Hematopoietic multipotent progenitor cell treated with erythropoietin and hydrocortisone succinate and interleukin-3 and kit ligand, for 8 days (in vitro differentiated cells): Measurements from ENCODE around the gene TBC1D3D.
"Not testable (repeated sequence)": the region's sequence is repeated elsewhere in the genome, so short reads cannot be mapped to it uniquely, and the experiment has no call there.

ENCODE experiments used
- DNase-seq: peaks from one replicate; pipeline ENCODE4 v3.0.0-alpha.2; 2015

Gene TBC1D3D

DNA sequence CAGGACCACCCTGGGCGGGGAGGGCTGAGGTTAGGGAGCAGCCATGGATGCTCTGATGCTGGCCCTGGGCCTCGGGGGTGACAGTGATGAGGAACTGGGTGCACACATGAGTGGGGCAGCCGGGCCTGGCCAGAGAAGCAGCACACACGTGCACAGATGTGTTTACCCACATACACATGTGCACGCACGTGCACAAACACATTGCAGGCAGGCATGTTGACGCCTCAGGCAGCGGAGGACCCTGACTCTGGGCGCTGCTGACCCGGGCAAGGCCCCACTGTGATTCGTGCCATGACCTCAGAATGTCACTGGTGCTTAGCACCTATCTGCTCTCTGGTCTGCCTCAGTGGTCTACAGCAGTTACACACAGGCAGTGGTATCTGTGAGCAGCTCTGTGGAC is at the start of gene TBC1D3D:
TSS of gene TBC1D3D (plus strand) at position 301 of the 400 bp plus-strand sequence. CDS start 1,585 bp downstream, outside the sequence.
- DNase-seq: not testable (repeated sequence)

DNA sequence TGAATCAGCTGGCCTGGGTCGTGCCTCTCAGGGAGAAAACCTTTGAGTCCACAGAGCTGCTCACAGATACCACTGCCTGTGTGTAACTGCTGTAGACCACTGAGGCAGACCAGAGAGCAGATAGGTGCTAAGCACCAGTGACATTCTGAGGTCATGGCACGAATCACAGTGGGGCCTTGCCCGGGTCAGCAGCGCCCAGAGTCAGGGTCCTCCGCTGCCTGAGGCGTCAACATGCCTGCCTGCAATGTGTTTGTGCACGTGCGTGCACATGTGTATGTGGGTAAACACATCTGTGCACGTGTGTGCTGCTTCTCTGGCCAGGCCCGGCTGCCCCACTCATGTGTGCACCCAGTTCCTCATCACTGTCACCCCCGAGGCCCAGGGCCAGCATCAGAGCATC is 14.8 kb upstream of the TBC1D3D start, which contains the start of gene TBC1D3L:
TSS of gene TBC1D3L (minus strand) at position 101 of the 400 bp plus-strand sequence. CDS start 1,540 bp downstream, outside the sequence.
- not testable (repeated sequence) for DNase-seq
